Thyroid gland (tissue), 4 donors: ENCODE results near the gene IFNK.

ENCODE experiments used
- POLR2A ChIP-seq, 2 donors: fragments of 450-650 bp; IDR thresholded peaks; one replicate each; pipeline ENCODE4 v1.6.1; 2017; ENCODE audit warnings: antibody characterized with exemption in 2 of 2, mild to moderate bottlenecking in 2 of 2, moderate library complexity in 1 of 2
- TF ChIP-seq, protein P1 (sequence below), 6 experiments: fragments of 200-600 bp in 3 of 6; fragments of 450-650 bp in 3 of 6; sonication (generic) in 3 of 6; IDR thresholded peaks; one replicate each; pipeline ENCODE4 v1.5.1; 2016 to 2019; ENCODE audit warnings: antibody characterized with exemption in 6 of 6, mild to moderate bottlenecking in 2 of 6, inconsistent platforms in 1 of 6, moderate library complexity in 1 of 6

DNA sequence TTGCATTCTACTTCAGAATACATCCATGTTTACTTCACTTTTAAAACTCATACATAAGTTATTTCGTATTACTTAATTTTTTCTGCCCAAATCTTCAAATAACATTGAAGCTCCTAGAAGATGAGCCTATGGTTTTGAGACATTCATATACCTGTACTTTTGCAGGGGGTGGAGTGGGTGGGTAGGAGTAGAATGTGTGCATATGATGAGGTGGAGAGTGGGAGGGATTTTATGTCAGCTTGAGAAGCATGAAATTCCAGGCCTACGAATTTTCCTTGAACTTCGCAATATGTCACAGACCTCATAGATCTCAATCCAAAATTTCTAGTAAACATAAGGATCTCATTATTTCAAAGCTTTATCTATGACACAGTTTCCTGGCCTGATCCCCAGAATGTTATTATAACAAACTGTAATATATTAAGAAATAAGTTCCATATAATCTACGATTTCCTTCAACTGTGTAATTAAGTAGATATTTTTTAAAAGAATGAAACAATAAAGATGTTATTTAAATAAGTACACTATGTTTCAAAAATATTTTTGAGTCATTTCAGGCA is 25.2 kb downstream of the IFNK start:
- TF ChIP-seq, protein P1, sequence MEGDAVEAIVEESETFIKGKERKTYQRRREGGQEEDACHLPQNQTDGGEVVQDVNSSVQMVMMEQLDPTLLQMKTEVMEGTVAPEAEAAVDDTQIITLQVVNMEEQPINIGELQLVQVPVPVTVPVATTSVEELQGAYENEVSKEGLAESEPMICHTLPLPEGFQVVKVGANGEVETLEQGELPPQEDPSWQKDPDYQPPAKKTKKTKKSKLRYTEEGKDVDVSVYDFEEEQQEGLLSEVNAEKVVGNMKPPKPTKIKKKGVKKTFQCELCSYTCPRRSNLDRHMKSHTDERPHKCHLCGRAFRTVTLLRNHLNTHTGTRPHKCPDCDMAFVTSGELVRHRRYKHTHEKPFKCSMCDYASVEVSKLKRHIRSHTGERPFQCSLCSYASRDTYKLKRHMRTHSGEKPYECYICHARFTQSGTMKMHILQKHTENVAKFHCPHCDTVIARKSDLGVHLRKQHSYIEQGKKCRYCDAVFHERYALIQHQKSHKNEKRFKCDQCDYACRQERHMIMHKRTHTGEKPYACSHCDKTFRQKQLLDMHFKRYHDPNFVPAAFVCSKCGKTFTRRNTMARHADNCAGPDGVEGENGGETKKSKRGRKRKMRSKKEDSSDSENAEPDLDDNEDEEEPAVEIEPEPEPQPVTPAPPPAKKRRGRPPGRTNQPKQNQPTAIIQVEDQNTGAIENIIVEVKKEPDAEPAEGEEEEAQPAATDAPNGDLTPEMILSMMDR (IDR thresholded peaks at IDR 0.05), result no peak
- TF ChIP-seq POLR2A (IDR thresholded peaks at IDR 0.05), result no peak
